ENCODE measurements around the gene FAM43A.

Gene FAM43A

GRCh38 chr3:194713299-194714136 lies 27.8 kb downstream of the FAM43A start:
- DNase-seq: no peak

DNA sequence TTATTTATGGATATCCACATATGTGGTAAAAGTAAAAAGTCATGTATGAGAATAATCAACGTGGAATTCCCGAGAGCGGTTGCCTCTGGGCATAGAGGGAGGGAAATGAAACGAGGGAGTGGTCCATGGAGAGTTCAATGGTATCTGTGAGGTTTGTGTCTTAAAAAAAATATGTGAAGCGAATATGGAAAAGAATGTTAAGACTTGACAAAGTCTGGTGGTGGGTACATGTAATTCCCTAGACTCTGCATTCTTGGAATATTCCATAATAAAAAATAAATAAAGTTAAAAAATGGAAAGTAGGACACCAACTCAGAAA lies 28.4 kb downstream of the FAM43A start:
- no peak for DNase-seq

DNA sequence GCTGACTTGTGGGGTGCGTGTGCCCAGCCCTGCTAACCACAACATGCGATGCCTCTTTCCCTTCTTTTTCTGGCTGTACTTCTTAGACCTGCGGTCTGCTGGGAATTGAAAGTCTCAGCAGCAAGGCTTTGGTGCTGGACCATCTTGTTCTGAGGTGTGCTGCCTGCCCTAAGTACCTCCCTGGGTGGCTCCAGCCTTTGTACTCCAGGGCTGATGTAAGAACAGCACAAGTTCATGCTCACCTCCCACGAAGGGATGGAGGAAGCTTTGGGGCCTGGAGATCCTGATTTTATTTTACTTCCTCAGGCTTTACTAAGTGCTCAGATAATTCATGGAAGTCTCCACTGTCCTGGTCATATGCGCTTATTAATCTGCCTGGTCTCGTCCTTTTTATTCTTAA lies 28.9 kb downstream of the FAM43A start:
- no peak for DNase-seq

DNA sequence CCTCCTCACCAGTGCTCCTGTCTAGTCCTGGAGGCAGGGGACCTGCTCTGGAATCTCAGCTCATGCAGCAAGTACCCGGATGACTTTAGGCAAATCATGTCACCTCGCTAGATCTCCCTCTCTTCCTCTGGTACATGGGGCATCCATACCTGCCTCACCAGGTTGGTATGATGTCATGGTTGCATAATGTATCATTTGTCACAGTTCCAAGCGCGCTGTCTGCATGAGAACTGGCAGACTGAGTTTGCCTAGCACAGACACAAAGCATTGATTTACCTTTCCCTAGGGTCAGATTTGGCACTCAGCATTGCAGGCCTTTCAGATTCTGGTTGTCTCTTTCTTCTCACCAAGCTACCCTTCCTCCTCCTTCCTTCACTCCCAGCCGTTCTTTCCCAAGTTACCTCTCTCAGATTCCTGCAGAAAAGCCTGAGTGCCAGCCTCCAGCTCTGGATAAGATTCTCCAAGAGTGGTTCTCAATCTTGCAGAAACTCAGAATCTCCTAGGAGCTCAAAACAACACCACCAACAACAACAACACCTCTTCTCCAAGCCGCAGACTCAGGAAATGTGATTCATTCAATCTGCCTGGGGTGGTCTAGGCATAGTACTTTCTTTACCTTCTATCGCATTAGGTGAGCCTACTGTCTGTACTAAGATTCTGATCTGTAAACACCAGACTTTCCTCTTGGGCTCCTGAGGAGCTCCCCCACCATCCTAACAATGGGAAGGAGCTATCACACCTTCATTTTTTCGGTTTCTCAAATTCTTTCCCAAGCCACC lies 29.5 kb downstream of the FAM43A start:
- no peak for DNase-seq

DNA sequence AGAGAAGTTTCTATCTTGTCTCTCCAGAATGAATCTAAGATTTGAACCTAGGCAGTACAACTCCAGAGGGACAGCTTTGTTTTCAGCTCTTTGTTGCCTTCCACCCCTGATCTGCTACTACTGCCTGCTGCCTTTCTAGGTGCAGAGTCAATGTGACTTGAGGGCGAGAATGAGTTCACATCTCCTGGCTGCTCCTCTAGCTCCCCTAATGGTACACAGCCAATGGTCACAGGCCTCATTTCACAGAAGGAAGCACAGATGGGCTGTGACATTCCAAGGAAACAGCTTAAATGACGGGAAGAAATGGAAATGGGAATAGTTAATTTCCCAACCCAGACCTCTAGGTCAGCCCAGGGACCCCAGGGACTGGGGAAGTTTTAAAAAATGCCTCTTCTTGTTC lies 32.4 kb downstream of the FAM43A start:
- no peak for DNase-seq

GRCh38 chr3:194720048-194720447 lies 34.4 kb downstream of the FAM43A start:
- no peak for DNase-seq

- DNase-seq: no peak
Measured at GRCh38 chr3:194723846-194724618, 38.3 kb downstream of the FAM43A start.

DNA sequence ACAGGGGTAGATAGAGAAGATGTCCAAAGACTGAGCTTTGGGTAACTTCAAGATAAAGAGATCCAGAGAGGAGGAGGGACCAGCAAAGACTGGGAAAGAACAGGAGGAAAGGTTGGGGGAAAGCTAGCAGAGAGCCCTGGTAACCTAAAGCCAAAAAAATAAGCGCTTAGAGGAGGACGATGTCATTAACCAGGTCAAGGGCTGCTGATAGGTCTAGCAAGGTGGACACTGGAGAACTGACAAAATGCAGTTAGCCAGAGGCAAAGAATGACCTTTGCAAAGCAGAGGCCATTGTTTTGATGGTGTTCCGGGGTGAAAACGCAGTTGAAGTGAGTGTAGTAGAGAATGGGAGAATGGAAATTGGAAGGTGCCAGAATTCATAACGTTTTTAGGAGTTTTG lies 39.7 kb downstream of the FAM43A start:
- DNase-seq: no peak

- DNase-seq: no peak
Measured at GRCh38 chr3:194727435-194728128, 41.9 kb downstream of the FAM43A start.

DNA sequence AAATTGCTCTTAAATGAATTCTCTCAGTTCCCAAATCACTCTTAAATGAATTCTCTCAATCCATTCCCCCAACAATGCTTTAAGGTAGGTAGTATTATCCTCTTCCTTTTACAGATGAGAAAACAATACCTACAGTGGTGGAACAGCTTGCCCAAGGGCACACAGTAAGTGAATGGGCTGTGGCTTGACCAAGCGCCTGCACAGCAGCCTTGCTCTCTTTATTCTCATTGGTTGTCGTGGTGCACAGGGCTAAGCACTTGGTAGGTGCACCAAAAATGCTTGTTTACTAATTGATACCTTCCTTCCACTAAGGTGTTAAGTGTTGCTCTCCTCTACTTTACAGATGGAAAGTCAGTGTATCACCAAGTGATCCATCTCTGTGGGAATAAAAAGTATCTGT lies 43.3 kb downstream of the FAM43A start:
- DNase-seq: no peak

- DNase-seq: no peak
Measured at GRCh38 chr3:194730365-194730764, 44.7 kb downstream of the FAM43A start.

DNA sequence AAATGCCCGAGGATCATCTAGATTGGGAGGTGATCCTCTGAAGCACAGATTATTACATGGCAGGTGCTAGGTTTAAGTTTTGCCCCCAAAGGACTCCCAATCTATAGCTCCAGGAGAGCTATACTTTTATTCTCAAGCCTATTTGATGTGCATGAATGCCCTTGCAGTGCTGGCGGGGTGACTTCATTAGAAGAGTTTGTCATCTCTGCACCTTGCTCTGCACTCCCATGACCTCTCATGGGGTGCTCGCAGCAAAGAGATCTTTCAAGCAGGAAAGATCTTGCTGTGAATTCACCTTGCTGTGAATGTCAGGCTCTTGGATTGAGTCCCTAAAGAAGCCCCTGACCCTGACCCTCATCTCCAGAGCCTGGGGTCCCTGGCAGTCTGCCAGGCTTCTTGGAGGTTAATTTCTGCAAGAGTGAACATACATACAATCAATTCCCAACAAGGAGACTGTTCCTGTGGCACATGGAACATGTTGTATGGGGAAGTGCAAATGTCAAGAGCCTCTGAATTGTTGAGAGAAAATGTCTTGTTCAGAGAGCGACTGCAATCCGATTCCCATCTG lies 45.9 kb downstream of the FAM43A start:
- no peak for DNase-seq

- DNase-seq: no peak
Measured at GRCh38 chr3:194732617-194733016, 46.9 kb downstream of the FAM43A start.

DNA sequence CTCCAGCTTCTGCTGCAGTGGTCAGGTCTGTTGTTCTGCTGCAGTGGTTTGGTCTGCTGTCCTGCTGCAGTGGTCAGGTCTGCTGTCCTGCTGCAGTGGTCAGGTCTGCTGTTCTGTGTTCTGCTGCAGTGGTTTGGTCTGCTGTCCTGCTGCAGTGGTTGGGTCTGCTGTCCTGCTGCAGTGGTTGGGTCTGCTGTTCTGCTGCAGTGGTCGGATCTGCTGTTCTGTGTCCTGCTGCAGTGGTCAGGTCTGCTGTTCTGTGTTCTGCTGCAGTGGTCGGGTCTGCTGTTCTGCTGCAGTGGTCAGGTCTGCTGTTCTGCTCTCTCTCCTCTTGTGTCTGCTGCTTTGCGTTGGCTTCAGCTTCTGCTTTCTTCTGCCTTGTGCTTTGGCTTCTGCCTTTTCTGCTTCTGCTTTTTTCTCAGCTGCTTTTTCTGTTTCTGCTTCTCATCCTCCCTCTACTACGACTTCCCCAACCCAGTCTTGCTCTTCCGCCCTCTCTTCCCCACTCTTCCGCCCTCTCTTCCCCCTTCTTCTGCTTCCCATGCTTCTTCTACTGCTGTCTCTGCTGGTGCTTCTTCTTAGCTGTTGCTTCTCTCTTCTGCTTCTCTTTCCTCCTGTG lies 50.7 kb downstream of the FAM43A start:
- no peak for DNase-seq

- no peak for DNase-seq
Measured at GRCh38 chr3:194736896-194737600, 51.4 kb downstream of the FAM43A start.
